OCI-LY3 (cell line): Measurements from ENCODE around the gene RAP1GDS1.

ENCODE experiments used
- EZH2phosphoT487 ChIP-seq: fragments of 200-600 bp; shearing (Covaris generic); IDR thresholded peaks from 2 replicates; pipeline ENCODE4 v1.6.1; 2018; ENCODE audit warnings: antibody characterized with exemption, mixed run types, low read depth
- TF ChIP-seq, protein P1 (sequence below): fragments of 200-600, 300-600 bp; sonication (generic); IDR thresholded peaks from 2 replicates; pipeline ENCODE4 v1.5.1; 2014; ENCODE audit warnings: antibody characterized with exemption, low read length, low read depth

DNA sequence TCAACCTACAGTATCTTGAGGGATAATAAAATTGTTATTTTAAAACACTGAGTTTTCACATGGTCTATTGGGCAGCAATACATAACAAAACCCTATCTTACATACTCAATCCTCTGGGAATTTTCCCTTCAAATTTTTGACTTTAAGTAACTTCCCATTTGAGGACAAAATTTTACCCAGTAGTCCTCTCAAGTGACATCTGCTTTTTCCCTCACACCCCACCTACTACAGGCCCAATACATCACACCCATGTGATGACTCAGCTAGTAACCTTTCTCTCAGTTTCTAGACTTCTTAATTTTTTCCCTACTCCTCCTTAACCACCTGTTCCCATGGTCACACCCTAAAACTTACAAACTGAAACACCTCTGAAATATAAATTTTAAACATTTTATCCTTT is 12.2 kb upstream of the RAP1GDS1 start:
- TF ChIP-seq, protein P1, sequence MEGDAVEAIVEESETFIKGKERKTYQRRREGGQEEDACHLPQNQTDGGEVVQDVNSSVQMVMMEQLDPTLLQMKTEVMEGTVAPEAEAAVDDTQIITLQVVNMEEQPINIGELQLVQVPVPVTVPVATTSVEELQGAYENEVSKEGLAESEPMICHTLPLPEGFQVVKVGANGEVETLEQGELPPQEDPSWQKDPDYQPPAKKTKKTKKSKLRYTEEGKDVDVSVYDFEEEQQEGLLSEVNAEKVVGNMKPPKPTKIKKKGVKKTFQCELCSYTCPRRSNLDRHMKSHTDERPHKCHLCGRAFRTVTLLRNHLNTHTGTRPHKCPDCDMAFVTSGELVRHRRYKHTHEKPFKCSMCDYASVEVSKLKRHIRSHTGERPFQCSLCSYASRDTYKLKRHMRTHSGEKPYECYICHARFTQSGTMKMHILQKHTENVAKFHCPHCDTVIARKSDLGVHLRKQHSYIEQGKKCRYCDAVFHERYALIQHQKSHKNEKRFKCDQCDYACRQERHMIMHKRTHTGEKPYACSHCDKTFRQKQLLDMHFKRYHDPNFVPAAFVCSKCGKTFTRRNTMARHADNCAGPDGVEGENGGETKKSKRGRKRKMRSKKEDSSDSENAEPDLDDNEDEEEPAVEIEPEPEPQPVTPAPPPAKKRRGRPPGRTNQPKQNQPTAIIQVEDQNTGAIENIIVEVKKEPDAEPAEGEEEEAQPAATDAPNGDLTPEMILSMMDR: no peak
- TF ChIP-seq EZH2phosphoT487: no peak
